CMK (cell line): Measurements from ENCODE around the gene SPTBN2.

Experiments used
- DNase-seq: peaks from one replicate; pipeline ENCODE4 v3.0.0-alpha.2; 2010; ENCODE audit warnings: low read depth

Gene SPTBN2

DNA sequence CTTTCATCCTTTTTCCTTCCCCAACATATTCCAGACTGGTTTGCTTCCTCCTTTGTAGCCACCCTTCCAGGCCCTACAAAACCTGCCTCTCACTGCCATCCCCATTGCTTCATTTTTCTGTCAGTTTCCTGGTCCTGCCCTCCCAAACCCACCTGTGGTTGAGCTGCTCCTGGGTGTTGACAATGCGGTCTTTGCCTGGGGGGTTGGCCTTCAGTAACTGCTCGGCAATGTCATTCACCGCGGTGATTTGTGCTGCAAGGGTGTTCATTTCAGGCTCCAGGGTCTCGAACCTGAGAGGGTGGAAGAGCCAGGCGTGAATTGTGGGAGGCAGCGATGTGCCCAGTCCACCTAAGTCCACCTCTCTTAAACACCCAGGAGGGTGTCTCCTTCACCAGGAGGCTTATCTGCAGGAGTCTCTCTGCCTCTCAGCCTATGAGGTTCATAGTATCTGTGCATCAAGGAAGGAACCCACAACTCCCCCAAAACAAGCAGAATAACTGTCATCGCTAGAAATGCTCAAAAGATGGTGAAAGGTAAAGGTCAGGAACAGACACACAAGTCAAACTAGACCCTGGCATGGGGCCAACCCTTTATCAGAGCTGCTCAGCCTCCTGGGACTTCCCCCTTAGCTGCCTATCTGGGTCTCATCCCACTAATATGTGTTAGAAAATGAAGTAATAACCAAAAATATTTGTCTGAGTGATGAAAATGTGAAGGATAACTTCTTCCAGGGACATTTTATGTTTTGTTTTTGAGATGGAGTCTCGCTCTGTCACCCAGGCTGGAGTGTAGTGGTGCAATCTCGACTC, 27.4 kb downstream of the SPTBN2 start:
- DNase-seq = peak; percentile 94

GRCh38 chr11:66700742-66701141, 28.3 kb downstream of the SPTBN2 start:
- DNase-seq = no peak

- no peak for DNase-seq
Measured at GRCh38 chr11:66700337-66700736, 28.7 kb downstream of the SPTBN2 start.

DNA sequence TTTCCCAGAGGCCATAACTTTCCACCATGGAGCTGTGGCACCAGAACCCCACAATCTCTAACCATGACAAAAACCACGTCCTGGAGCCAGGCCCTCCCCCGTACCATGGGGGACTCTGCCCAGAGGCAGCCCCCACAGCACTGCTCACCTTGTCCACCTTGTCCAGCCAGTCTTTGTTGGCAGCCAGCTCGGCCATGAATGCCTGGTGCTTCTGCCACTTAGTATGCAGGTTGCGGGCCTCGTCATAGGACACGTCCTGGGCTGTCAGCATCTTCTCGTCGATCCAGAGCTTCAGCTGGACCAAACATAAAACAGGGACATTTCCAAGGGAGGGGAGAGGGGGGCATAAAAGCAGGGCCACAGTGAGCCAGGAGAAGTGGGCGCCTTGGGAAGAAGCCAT, 30.5 kb downstream of the SPTBN2 start:
- DNase-seq = no peak

- no peak for DNase-seq
Measured at GRCh38 chr11:66697988-66698387, 31.0 kb downstream of the SPTBN2 start.

- DNase-seq = no peak
Measured at GRCh38 chr11:66696146-66696545, 32.9 kb downstream of the SPTBN2 start.

DNA sequence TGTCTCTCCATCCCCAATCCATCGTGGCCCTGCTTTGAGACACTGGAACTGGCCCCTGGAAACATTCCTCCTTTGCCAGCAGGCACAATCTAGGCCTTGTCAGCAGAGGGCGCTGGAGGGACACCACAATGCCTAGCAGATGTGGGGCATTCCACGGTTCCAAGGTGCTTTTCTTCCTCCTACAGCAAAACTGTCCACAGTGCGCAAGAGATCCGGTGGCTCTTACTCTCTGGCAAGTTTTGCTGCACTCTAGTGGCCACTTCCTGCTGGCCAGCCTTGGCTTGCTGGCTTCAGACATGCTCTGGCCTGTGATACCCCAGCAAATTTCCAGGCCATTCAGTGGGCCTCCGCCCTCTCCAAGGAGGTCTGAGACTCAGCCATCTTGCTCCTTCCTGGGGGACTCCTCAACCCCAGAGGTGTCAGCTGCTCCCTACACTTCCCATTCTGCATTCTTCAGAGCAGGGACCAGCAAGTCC, 34.2 kb downstream of the SPTBN2 start:
- peak; percentile 92 for DNase-seq

DNA sequence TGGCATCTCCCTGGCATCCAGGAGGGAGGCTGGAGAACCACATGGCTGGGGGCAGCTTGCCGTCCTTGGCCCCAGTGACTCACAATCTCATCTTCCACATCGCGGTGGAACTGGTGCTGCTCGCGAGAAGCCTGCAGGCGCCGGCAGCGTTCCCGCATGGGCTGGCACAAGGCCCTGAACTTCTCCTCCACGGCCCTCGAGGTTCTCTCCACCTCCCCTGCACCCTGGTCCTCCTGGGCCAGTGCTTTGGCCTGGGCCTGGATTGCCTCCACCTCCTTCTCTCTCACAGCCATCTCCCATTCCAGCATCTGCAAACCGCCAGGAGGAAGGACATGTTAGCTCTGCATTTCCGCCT, 35.0 kb downstream of the SPTBN2 start:
- DNase-seq = no peak

DNA sequence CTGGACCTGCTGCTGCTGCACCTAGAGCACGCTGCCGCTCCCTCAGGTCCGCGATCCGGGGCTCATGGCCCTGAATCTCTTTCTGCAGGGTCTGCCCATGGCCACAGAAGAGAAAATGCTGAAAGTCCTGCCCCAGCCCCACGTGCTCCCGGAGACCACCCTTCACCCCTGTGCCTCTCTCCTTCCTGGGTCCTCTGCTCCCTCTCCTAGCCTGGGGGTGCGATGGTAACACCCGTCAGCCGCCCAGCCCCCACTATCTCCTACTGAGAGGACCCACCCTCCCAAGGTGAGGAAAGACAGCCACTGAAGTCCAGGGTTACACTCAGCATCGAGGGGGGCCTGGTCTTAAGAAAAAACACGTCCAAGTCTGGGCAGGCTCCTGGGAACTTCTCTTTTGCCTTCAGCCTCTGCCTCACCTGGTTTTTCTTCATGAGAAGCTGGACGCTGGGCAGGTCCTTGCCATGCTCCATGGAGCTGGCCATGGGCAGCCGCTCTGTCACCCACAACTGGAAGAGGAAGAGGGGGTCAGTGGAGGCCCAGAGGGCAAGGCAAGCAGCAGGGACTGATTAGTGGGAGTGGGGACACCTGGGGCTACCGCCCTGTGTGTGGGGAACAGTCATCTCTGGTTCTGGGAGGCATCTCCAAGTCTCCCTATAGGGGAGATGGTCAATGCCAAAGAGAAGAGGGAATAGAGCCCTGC, 35.5 kb downstream of the SPTBN2 start:
- no peak for DNase-seq

GRCh38 chr11:66692871-66693331, 36.1 kb downstream of the SPTBN2 start:
- no peak for DNase-seq

GRCh38 chr11:66692446-66692845, 36.6 kb downstream of the SPTBN2 start:
- DNase-seq = no peak

DNA sequence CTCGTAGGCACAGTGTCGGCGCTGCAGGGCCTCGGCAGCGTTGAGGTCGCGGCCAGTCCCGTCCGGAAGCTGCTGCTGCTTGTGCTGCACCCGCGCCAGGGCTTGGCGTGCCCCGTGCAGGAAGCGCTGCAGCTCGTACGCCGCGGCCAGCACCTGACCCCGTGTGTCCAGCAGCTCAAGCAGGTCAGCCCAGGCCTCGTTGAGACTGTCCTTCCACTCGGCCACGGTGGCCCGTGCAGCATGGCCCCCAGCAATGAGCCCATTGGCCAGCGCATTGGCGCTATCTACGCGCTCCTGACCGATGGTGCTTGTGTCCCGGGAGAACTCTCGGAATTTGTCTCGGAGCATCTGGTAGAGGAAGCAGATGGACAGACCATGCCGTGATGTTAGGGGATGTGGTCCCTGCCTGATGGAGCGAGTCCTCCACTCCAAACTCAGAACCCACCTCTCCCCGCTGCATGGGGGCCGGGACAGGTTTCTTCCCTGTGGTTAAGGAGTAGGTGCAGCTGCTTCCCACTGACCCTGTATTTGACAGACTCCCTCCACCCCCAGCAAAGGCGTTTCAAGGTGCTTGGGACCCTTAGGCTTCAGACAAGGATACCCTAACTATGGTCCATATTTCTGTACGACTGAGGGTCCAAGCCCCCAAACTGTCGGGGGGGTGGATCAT, 37.6 kb downstream of the SPTBN2 start:
- no peak for DNase-seq

GRCh38 chr11:66689661-66690590, 39.1 kb downstream of the SPTBN2 start:
- DNase-seq = no peak

GRCh38 chr11:66688561-66689534, 40.2 kb downstream of the SPTBN2 start:
- DNase-seq = no peak

- no peak for DNase-seq
Measured at GRCh38 chr11:66687831-66688281, 41.2 kb downstream of the SPTBN2 start.

DNA sequence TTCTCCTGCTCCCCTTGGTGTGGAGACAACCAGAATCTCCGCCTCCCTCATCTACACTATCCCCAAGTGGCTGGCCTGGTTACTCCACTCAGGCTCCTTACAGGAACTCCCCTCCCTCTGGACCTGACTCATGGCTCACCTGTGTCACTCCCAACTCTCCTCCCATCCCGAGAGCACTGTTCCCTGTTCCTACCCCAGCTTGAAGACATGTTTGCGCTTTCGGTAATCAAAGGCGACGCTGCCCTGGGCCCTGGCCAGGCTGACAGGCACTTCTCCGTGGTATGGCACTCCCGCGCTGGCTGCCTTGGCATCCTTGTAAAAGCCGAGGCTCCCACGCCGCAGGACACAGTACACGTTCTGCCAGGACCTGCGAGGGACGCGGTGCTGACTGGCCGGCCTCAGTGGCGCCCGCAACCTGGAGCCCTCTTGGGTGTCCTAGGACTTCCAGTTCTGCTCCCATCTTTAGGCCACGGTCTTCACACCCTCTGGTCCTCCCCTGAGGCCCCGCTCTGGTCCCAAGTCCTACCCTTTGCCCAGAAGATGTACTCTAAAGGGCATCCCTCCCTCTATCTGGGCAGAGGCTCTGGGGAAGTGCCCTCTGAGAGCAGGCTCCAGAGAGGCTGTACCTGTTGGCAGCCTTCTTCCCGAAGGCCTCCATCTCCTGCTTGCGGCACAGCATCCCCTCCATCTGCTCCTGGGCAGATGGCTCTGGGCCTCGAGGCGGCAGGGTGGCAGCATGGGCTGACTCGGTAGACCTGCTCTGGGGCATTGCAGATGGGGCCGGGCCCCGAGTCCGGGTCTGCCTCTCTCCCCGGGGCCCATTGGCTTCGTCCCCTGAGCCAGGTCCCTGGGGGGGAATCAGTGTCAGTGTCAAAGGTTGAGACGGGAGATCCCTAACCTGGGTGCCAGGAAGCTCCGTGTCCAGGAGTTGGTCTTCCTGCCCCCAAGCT, 41.9 kb downstream of the SPTBN2 start:
- no peak for DNase-seq

DNA sequence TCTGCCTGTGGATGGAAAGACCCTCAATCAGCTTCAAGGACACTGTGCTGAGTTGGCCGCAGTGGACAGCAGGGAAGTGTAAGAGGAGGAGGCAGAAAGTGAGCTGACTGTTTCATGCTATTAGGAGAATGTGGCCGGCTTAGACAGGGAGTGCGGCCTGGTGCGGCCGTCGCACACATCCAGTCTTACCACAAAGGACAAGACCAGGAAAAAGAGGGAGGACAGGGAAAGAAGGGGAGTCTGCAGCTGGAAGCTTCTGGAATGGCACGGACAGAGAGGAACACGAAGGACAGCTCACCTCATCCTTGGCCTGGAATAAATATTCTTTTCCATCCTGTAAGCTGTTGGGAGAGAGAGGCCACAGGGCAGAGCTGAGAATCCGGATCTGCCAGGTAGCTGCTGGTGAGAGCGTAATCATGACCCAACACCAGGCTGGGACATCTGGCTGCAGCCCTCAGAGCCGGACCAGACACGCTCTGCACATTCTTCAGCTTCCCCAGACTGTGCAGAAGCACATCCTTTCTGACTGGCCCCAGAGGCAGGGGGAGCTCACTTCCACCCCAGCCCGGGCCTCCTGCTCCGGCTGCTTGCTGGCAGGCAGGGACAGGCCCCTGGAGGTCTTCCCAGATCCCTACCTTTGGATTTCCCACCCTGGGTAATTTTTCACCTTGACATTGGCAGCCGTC, 42.8 kb downstream of the SPTBN2 start:
- DNase-seq = no peak

GRCh38 chr11:66685276-66686099, 43.5 kb downstream of the SPTBN2 start:
- DNase-seq = no peak
